Stomach (tissue), 9 donors: ENCODE data around the gene RINT1. TPM values are rescaled to one million over a fixed set of nuclear protein-coding genes. Genes with fewer than 3 reads are reported as not detected.
"Not testable (repeated sequence)": the region's sequence is repeated elsewhere in the genome, so short reads cannot be mapped to it uniquely, and the experiment has no call there.

ENCODE experiments used
- DNase-seq, 2 donors: peaks; one replicate each; pipeline versions ENCODE4 v3.0.0 to v3.0.0-alpha.2; 2013 to 2019
- H3K27ac ChIP-seq, 5 donors: fragments of 200-600 bp in 4 of 5; sonication (generic) in 4 of 5; one replicate each; pipeline ENCODE4 v1.5.1; 2013 to 2019; ENCODE audit warnings: mild to moderate bottlenecking in 1 of 5, moderate library complexity in 1 of 5
- H3K27me3 ChIP-seq, 3 donors: fragments of 200-600 bp; sonication (generic); one replicate each; pipeline ENCODE4 v1.5.1; 2017 to 2019; ENCODE audit warnings: mixed run types in 1 of 3
- H3K36me3 ChIP-seq, 4 donors: fragments of 200-600 bp; sonication (generic); 1 replicate in 3 of 4; 2 replicates in 1 of 4; pipeline ENCODE4 v1.5.1; 2016 to 2019
- H3K4me1 ChIP-seq, 4 donors: fragments of 200-600 bp; sonication (generic); one replicate each; pipeline ENCODE4 v1.5.1; 2016 to 2019
- H3K4me3 ChIP-seq, 4 donors: fragments of 200-600 bp; sonication (generic) in 3 of 4; one replicate each; pipeline ENCODE4 v1.5.1; 2016 to 2019; ENCODE audit warnings: mild to moderate bottlenecking in 1 of 4
- H3K9me3 ChIP-seq, 4 donors: fragments of 200-600 bp; sonication (generic); one replicate each; pipeline ENCODE4 v1.5.1; 2016 to 2019
- CTCF ChIP-seq, 7 experiments: fragments of 450-650 bp in 4 of 7; fragments of 200-600 bp in 3 of 7; sonication (generic) in 3 of 7; IDR thresholded peaks; one replicate each; pipeline ENCODE4 v1.5.1; 2016 to 2019; ENCODE audit warnings: antibody characterized with exemption in 7 of 7, control low read depth in 2 of 7, mild to moderate bottlenecking in 1 of 7
- EP300 ChIP-seq: sonication (generic); formaldehyde crosslinking; IDR thresholded peaks from one replicate; pipeline ENCODE4 v1.6.1; 2017; ENCODE audit warnings: antibody characterized with exemption
- POLR2A ChIP-seq, 4 donors: fragments of 450-650 bp; IDR thresholded peaks; one replicate each; pipeline ENCODE4 v1.6.1; 2016; ENCODE audit warnings: antibody characterized with exemption in 4 of 4, control low read depth in 2 of 4, mild to moderate bottlenecking in 1 of 4, moderate library complexity in 1 of 4
- POLR2AphosphoS5 ChIP-seq, 3 donors: sonication (generic); formaldehyde crosslinking; IDR thresholded peaks; one replicate each; pipeline ENCODE4 v1.6.1; 2016; ENCODE audit warnings: antibody characterized with exemption in 3 of 3
- WGBS, 5 donors: extraction: QIAGEN DNeasy Blood & Tissue Kit in 3 of 5; methylation state at CpG; one replicate each; pipeline versions ENCODE4 v1.1.5 to v1.1.7; 2013 to 2018; 5-methylcytosine and 5-hydroxymethylcytosine counted together
- intact Hi-C: fragments of 100-400 bp; cut with DNase I; formaldehyde crosslinking; loops from one replicate; pipeline ENCODE4 v1.15.1; 2023; ENCODE audit warnings: low total_unique reads
- polyA plus RNA-seq, 3 donors: library from polyadenylated mRNA; stranded (reverse); fragments of 200-250 nt; gene quantifications; one replicate each; pipeline ENCODE4 v1.2.3, GENCODE V29; 2013
- total RNA-seq, 5 donors: library from RNA; depleted of rRNA; stranded (reverse); fragments of >200 nt; gene quantifications; one replicate each; pipeline versions ENCODE4 v1.1.0 to v1.2.3, GENCODE V29; 2014 to 2016
- donor health status: healthy with polysubstance abuse.
- donor health status: Bipolar disorder and iron deficiency.
- donor health status: healthy.

RINT1 gene
- total and polyA plus RNA-seq, 8 donors = 4.9 to 79.4 (median 10.0) TPM

DNA sequence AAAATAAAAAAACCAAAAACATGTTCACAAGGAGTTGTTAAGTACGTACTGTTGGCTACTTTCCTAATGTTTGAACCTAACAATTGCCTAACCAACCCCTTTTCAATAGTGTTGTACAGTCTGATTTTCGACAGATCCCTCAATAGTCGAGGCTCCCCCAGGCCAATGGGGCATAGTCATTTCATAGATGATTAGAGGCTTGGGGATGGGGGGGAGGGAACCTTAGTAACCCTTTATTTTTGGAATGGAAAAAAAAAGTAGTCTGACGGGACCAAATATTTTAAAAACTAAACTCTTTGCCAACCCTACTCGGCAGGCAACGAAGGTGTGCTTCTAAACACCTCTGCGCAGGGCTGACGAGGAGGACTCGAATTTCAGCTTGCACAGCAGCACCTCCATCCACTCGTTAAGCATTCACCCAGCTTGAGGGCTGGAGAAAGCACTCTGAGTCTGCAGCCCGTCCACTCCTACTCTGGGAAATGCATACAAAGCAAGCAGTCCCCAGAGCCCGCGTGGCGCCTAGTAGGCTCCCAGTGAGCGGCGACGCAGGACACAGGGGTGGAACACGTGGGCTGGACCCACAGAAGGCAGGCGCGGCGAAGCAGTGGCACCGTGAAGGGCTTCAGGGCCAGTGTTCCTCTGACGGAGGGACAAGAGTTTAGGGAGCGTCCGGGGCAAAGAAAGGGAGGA, 10.8 kb upstream of the RINT1 start:
- peak; percentile 66 to 81 for DNase-seq
- Histone ChIP-seq H3K4me3 (peak overlapping the region; percentile 75 to 90 (median 82)), H3K27ac (peak overlapping the region; percentile 91 to 98 (median 92)), H3K9me3 (no peaks in the 10 kb centered on the region), H3K27me3 (no peaks in the 10 kb centered on the region), H3K36me3 (peaks cover 0 to 3% (median 1%) of the 10 kb centered on the region in 4 donors), H3K4me1 (peaks cover 13 to 21% (median 18%) of the 10 kb centered on the region in 4 donors)
- intact Hi-C loops = no loop called here
- WGBS, 5 donors = 5 to 10% (median 6%) methylated on average over 22 to 25 of the region's 25 CpGs
- TF ChIP-seq POLR2AphosphoS5 (IDR thresholded peaks at IDR 0.05) (peak in 1 of 3 donors; percentile 36), EP300 (no peak)

- Histone ChIP-seq H3K4me3 (peak within 1 kb of the TSS; percentile 75 to 90 (median 82)), H3K36me3 (no peaks in the 10 kb centered on the region), H3K27ac (peak within 1 kb of the TSS; percentile 91 to 98 (median 92)), H3K4me1 (peaks cover 13 to 21% (median 18%) of the 10 kb centered on the region in 4 donors), H3K27me3 (no peaks in the 10 kb centered on the region), H3K9me3 (no peaks in the 10 kb centered on the region)
- intact Hi-C loops = no loop called here
- WGBS, 5 donors = 0 to 1% (median 0%) methylated on average over 30 to 96 of the region's 96 CpGs
- peak; percentile 90 to 97 for DNase-seq
- no peak for TF ChIP-seq POLR2A (IDR thresholded peaks at IDR 0.05)
- TF ChIP-seq POLR2AphosphoS5 (IDR thresholded peaks at IDR 0.05) = peak; percentile 7 to 81 (median 62)
Measured at GRCh38 chr7:105521717-105522463, 10.1 kb upstream of the RINT1 start, which contains the start of gene PUS7. PUS7 (minus strand) TSS chr7:105522271; CDS start chr7:105508512, 13,759 bp downstream.

DNA sequence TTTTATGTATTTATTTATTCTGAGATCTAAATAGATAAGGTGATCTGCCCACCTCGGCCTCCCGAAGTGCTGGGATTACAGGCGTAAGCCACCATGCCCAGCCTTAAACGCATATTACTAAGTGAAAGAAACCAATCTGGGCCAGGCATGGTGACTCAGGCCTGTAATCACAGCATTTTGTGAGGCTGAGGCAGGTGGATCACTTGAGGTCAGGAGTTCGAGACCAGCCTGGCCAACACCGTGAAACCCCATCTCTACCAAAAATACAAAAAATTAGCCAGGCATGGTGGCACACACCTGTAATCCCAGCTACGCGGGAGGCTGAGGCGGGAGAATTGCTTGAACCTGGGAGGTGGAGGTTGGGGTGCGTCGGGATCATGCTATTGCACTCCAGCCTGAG, 7.6 kb upstream of the RINT1 start:
- H3K36me3 ChIP-seq, H3K9me3 ChIP-seq, DNase-seq, H3K27me3 ChIP-seq, H3K27ac ChIP-seq, intact Hi-C loops, H3K4me3 ChIP-seq: not testable (repeated sequence)
- 92 to 97% (median 96%) methylated on average over 11 of the region's 11 CpGs for WGBS, 5 donors
- H3K4me1 ChIP-seq = peaks cover 13 to 21% (median 18%) of the 10 kb centered on the region in 4 donors

GRCh38 chr7:105524840-105525239, 7.2 kb upstream of the RINT1 start:
- Histone ChIP-seq H3K27me3 (no peaks in the 10 kb centered on the region), H3K4me1 (peaks cover 13 to 21% (median 18%) of the 10 kb centered on the region in 4 donors), H3K36me3 (no peaks in the 10 kb centered on the region), H3K4me3 (no peak overlapping the region), H3K27ac (no peak overlapping the region), H3K9me3 (no peaks in the 10 kb centered on the region)
- WGBS, 5 donors = 85 to 98% (median 91%) methylated on average over 4 of the region's 4 CpGs
- intact Hi-C loops = no loop called here
- TF ChIP-seq POLR2A (IDR thresholded peaks at IDR 0.05) (no peak), CTCF (IDR thresholded peaks at IDR 0.05) (no peak), EP300 (no peak), POLR2AphosphoS5 (IDR thresholded peaks at IDR 0.05) (no peak)
- DNase-seq = no peak

DNA sequence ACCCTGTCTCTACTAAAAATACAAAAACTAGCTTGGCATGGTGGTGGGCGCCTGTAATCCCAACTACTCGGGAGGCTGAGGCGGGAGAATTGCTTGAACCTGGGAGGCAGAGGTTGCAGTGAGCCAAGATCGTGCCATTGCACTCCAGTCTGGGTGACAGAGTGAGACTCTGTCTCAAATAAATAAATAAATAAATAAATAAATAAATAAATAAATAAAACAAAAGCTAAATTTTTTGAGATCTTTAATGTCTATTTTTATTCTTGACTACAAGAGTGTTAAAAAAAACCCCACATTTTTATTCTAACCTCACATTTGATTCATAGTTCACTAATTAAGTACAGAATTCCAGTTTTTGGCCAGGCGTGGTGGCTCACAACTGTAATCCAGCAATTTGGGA, 4.3 kb upstream of the RINT1 start:
- WGBS, 5 donors = 94 to 99% (median 98%) methylated on average over 5 of the region's 5 CpGs
- H3K27me3 ChIP-seq, H3K27ac ChIP-seq, H3K4me3 ChIP-seq, H3K36me3 ChIP-seq, H3K9me3 ChIP-seq, intact Hi-C loops, DNase-seq: not testable (repeated sequence)
- peaks cover 1 to 15% (median 8%) of the 10 kb centered on the region in 4 donors for H3K4me1 ChIP-seq

DNA sequence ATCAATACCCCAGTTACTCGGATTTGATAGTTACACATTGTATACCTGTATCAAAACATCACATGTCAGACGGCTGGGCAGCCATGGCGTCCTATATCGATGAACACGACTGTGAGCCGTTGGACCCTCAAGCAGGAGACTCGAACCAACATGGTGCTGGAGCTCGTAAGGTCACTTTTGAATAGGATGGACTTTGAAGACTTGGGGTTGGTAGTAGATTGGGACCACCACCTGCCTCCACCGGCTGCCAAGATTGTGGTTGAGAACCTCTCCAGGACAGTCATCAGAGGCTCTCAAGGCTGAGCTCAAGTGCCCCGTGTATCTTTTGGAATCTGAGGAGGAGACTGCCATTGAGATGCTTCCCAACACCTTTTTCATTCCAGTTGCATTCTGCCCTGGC, 1.9 kb upstream of the RINT1 start:
- Histone ChIP-seq H3K4me1 (peaks cover 9 to 33% (median 24%) of the 10 kb centered on the region in 4 donors), H3K9me3 (no peaks in the 10 kb centered on the region), H3K36me3 (peaks cover 0 to 6% (median 0%) of the 10 kb centered on the region in 4 donors), H3K27ac (no peak overlapping the region), H3K27me3 (no peaks in the 10 kb centered on the region), H3K4me3 (no peak overlapping the region)
- 92 to 96% (median 95%) methylated on average over 10 of the region's 10 CpGs for WGBS, 5 donors
- intact Hi-C loops = no loop called here
- DNase-seq = no peak
- no peak for TF ChIP-seq CTCF (IDR thresholded peaks at IDR 0.05)
- TF ChIP-seq POLR2AphosphoS5 (IDR thresholded peaks at IDR 0.05) = no peak
- no peak for TF ChIP-seq POLR2A (IDR thresholded peaks at IDR 0.05)
- TF ChIP-seq EP300 = no peak
